ENCODE results near the gene PALLD. TPM values are rescaled to one million over a fixed set of nuclear protein-coding genes. Genes with fewer than 3 reads are reported as not detected.

Gene PALLD
- total and polyA plus RNA-seq, 2 experiments from 2014 or later, result 157 to 178 TPM

- peak in 1 of 2 donors; percentile 56 for DNase-seq (ENCODE audit: low read depth in 1 of 2, low spot score in 1 of 2)
- TF ChIP-seq, protein P1, sequence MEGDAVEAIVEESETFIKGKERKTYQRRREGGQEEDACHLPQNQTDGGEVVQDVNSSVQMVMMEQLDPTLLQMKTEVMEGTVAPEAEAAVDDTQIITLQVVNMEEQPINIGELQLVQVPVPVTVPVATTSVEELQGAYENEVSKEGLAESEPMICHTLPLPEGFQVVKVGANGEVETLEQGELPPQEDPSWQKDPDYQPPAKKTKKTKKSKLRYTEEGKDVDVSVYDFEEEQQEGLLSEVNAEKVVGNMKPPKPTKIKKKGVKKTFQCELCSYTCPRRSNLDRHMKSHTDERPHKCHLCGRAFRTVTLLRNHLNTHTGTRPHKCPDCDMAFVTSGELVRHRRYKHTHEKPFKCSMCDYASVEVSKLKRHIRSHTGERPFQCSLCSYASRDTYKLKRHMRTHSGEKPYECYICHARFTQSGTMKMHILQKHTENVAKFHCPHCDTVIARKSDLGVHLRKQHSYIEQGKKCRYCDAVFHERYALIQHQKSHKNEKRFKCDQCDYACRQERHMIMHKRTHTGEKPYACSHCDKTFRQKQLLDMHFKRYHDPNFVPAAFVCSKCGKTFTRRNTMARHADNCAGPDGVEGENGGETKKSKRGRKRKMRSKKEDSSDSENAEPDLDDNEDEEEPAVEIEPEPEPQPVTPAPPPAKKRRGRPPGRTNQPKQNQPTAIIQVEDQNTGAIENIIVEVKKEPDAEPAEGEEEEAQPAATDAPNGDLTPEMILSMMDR (IDR thresholded peaks at IDR 0.05; ENCODE audit: low read depth, low read length), result no peak
- Histone ChIP-seq H3K27ac (peak overlapping the region; percentile 99), H3K9me3 (ENCODE audit: low read depth) (no peaks in the 10 kb centered on the region), H3K4me3 (peak overlapping the region; percentile 67), H3K36me3 (no peaks in the 10 kb centered on the region), H3K4me1 (ENCODE audit: low read depth) (peaks cover 18% of the 10 kb centered on the region), H3K27me3 (no peaks in the 10 kb centered on the region)
Measured at GRCh38 chr4:168498251-168498650, 1.4 kb downstream of the PALLD start.

- H3K4me3 ChIP-seq, result peak overlapping the region; percentile 67
Measured at GRCh38 chr4:168499241-168499640, 2.4 kb downstream of the PALLD start.

GRCh38 chr4:168501407-168501806, 4.6 kb downstream of the PALLD start:
- no peak overlapping the region for H3K27ac ChIP-seq
- no peaks in the 10 kb centered on the region for H3K27me3 ChIP-seq
- peaks cover 12% of the 10 kb centered on the region for H3K4me1 ChIP-seq (ENCODE audit: low read depth)
- peaks cover 2% of the 10 kb centered on the region for H3K36me3 ChIP-seq
- TF ChIP-seq, protein P1 (IDR thresholded peaks at IDR 0.05; ENCODE audit: low read depth, low read length), result no peak
- no peak overlapping the region for H3K4me3 ChIP-seq
- no peak for DNase-seq (ENCODE audit: low read depth in 1 of 2, low spot score in 1 of 2)
- H3K9me3 ChIP-seq (ENCODE audit: low read depth), result no peaks in the 10 kb centered on the region

More at GRCh38 chr4:168499241-168499640, 2.4 kb downstream of the PALLD start:
- TF ChIP-seq, protein P1 (IDR thresholded peaks at IDR 0.05; ENCODE audit: low read depth, low read length), result no peak
- no peaks in the 10 kb centered on the region for H3K9me3 ChIP-seq (ENCODE audit: low read depth)
- peaks cover 18% of the 10 kb centered on the region for H3K4me1 ChIP-seq (ENCODE audit: low read depth)
- H3K27ac ChIP-seq, result peak overlapping the region; percentile 55
- no peak for DNase-seq (ENCODE audit: low read depth in 1 of 2, low spot score in 1 of 2)
- no peaks in the 10 kb centered on the region for H3K36me3 ChIP-seq
- no peaks in the 10 kb centered on the region for H3K27me3 ChIP-seq

- Histone ChIP-seq H3K4me1 (ENCODE audit: low read depth) (peaks cover 9% of the 10 kb centered on the region), H3K4me3 (no peak overlapping the region), H3K27ac (peak overlapping the region; percentile 34)
Measured at GRCh38 chr4:168502861-168503260, 6.0 kb downstream of the PALLD start.

GRCh38 chr4:168503652-168504362, 7.0 kb downstream of the PALLD start:
- peak in 1 of 2 donors; percentile 40 for DNase-seq (ENCODE audit: low read depth in 1 of 2, low spot score in 1 of 2)
- Histone ChIP-seq H3K9me3 (ENCODE audit: low read depth) (no peaks in the 10 kb centered on the region), H3K27ac (no peak overlapping the region), H3K4me3 (no peak overlapping the region), H3K36me3 (peaks cover 8% of the 10 kb centered on the region), H3K4me1 (ENCODE audit: low read depth) (peaks cover 9% of the 10 kb centered on the region), H3K27me3 (no peaks in the 10 kb centered on the region)
- TF ChIP-seq, protein P1 (IDR thresholded peaks at IDR 0.05; ENCODE audit: low read depth, low read length), result no peak

More at GRCh38 chr4:168502861-168503260, 6.0 kb downstream of the PALLD start:
- H3K27me3 ChIP-seq, result no peaks in the 10 kb centered on the region
- H3K36me3 ChIP-seq, result peaks cover 8% of the 10 kb centered on the region
- DNase-seq (ENCODE audit: low read depth in 1 of 2, low spot score in 1 of 2), result no peak
- TF ChIP-seq, protein P1 (IDR thresholded peaks at IDR 0.05; ENCODE audit: low read depth, low read length), result no peak
- H3K9me3 ChIP-seq (ENCODE audit: low read depth), result no peaks in the 10 kb centered on the region

All from cardiac muscle cell (in vitro differentiated cells and primary cell).